DOHH2 (cell line): Measurements from ENCODE around the gene RRAS.

Experiments used
- H3F3A ChIP-seq: fragments of 200-600 bp; sonication (generic), shearing (Covaris generic); 2 replicates; pipeline ENCODE4 v1.6.0; 2016; ENCODE audit warnings: antibody characterized with exemption, mild to moderate bottlenecking; ENCODE audit not compliant: control insufficient read depth, insufficient read depth
- H3K27ac ChIP-seq: fragments of 200-600 bp; sonication (generic); 2 replicates; pipeline ENCODE4 v1.5.1; 2014; ENCODE audit warnings: low read depth, mild to moderate bottlenecking, low read length, moderate library complexity
- H3K27me3 ChIP-seq: fragments of 200-600 bp; sonication (generic); 2 replicates; pipeline ENCODE4 v1.6.1; 2014; ENCODE audit warnings: mild to moderate bottlenecking, low read length, mixed read lengths; ENCODE audit not compliant: control insufficient read depth
- H3K36me3 ChIP-seq: fragments of 200-600 bp; sonication (generic); 2 replicates; pipeline ENCODE4 v1.6.1; 2014; ENCODE audit warnings: mild to moderate bottlenecking, low read length, moderate library complexity, mixed read lengths; ENCODE audit not compliant: control insufficient read depth
- H3K4me1 ChIP-seq: fragments of 200-600 bp; sonication (generic); 2 replicates; pipeline ENCODE4 v1.6.1; 2014; ENCODE audit warnings: mild to moderate bottlenecking, low read length, mixed read lengths; ENCODE audit not compliant: control insufficient read depth
- H3K4me2 ChIP-seq: fragments of 200-600 bp; sonication (generic); 2 replicates; pipeline ENCODE4 v1.6.0; 2014; ENCODE audit warnings: mild to moderate bottlenecking, low read length, moderate library complexity
- H3K4me3 ChIP-seq: fragments of 200-600 bp; sonication (generic); 2 replicates; pipeline ENCODE4 v1.5.1; 2014; ENCODE audit warnings: mild to moderate bottlenecking, low read length, mixed read lengths
- H3K79me2 ChIP-seq: fragments of 200-600 bp; sonication (generic); 2 replicates; pipeline ENCODE4 v1.6.1; 2014; ENCODE audit warnings: mild to moderate bottlenecking, low read length, mixed read lengths; ENCODE audit not compliant: control insufficient read depth
- H3K9me2 ChIP-seq: fragments of 200-600 bp; sonication (generic); replicated peaks from 2 replicates; pipeline ENCODE4 v1.6.1; 2014; ENCODE audit warnings: mild to moderate bottlenecking, low read length, mixed read lengths; ENCODE audit not compliant: control insufficient read depth
- H3K9me3 ChIP-seq: fragments of 200-600 bp; sonication (generic); 2 replicates; pipeline ENCODE4 v1.6.1; 2014; ENCODE audit warnings: antibody characterized with exemption, low read length, mixed read lengths; ENCODE audit not compliant: control insufficient read depth, insufficient read depth
- H4K20me1 ChIP-seq: fragments of 200-600 bp; sonication (generic); 2 replicates; pipeline ENCODE4 v1.6.0; 2014; ENCODE audit warnings: low read depth, mild to moderate bottlenecking, antibody characterized with exemption, low read length, moderate library complexity; ENCODE audit not compliant: control insufficient read depth, insufficient read depth
- EZH2phosphoT487 ChIP-seq: fragments of 200-600 bp; sonication (generic); IDR thresholded peaks from 2 replicates; pipeline ENCODE4 v1.6.1; 2017; ENCODE audit warnings: borderline replicate concordance, mild to moderate bottlenecking, antibody characterized with exemption, low read length, moderate library complexity, mixed read lengths
- TF ChIP-seq, protein P1 (sequence below): fragments of 200-600 bp; sonication (generic); IDR thresholded peaks from one replicate; pipeline ENCODE4 v1.5.1; 2014; ENCODE audit warnings: antibody characterized with exemption, mild to moderate bottlenecking, low read depth, low read length; ENCODE audit not compliant: poor library complexity, severe bottlenecking

Gene RRAS

DNA sequence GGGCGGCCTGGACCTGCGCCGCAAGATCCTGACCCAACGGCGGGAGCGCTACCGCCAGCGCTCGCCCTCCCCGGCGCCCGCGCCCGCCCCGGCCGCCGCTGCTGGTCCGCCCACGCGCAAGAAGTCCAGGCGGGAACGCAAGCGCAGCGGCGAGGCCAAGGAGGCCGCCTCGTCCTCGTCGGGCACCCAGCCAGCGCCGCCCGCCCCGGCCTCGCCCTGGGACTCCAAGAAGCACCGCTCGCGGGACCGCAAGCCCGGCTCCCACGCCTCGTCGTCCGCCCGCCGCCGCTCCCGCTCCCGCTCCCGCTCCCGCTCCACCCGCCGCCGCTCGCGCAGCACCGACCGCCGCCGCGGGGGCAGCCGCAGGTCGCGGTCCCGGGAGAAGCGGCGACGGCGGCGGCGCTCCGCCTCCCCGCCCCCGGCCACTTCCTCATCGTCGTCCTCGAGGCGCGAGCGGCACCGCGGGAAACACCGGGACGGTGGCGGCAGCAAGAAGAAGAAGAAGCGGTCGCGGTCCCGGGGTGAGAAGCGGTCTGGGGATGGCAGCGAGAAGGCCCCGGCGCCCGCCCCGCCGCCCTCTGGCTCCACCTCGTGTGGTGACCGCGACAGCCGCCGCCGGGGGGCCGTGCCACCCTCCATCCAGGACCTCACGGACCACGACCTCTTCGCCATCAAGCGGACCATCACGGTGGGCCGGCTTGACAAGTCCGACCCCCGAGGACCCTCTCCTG is 12.0 kb upstream of the RRAS start:
- no peak overlapping the region for H3K4me2 ChIP-seq
- peaks cover 20% of the 10 kb centered on the region for H3K79me2 ChIP-seq
- H3K36me3 ChIP-seq = peaks cover 71% of the 10 kb centered on the region
- no peak for TF ChIP-seq EZH2phosphoT487
- TF ChIP-seq, protein P1, sequence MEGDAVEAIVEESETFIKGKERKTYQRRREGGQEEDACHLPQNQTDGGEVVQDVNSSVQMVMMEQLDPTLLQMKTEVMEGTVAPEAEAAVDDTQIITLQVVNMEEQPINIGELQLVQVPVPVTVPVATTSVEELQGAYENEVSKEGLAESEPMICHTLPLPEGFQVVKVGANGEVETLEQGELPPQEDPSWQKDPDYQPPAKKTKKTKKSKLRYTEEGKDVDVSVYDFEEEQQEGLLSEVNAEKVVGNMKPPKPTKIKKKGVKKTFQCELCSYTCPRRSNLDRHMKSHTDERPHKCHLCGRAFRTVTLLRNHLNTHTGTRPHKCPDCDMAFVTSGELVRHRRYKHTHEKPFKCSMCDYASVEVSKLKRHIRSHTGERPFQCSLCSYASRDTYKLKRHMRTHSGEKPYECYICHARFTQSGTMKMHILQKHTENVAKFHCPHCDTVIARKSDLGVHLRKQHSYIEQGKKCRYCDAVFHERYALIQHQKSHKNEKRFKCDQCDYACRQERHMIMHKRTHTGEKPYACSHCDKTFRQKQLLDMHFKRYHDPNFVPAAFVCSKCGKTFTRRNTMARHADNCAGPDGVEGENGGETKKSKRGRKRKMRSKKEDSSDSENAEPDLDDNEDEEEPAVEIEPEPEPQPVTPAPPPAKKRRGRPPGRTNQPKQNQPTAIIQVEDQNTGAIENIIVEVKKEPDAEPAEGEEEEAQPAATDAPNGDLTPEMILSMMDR = no peak
- H3K4me3 ChIP-seq = no peak overlapping the region
- H4K20me1 ChIP-seq = no peaks in the 10 kb centered on the region
- H3K4me1 ChIP-seq = no peaks in the 10 kb centered on the region
- H3K27me3 ChIP-seq = no peaks in the 10 kb centered on the region
- H3K9me3 ChIP-seq = no peaks in the 10 kb centered on the region
- no peaks in the 10 kb centered on the region for H3K9me2 ChIP-seq
- H3F3A ChIP-seq = no peaks in the 10 kb centered on the region
- no peak overlapping the region for H3K27ac ChIP-seq

DNA sequence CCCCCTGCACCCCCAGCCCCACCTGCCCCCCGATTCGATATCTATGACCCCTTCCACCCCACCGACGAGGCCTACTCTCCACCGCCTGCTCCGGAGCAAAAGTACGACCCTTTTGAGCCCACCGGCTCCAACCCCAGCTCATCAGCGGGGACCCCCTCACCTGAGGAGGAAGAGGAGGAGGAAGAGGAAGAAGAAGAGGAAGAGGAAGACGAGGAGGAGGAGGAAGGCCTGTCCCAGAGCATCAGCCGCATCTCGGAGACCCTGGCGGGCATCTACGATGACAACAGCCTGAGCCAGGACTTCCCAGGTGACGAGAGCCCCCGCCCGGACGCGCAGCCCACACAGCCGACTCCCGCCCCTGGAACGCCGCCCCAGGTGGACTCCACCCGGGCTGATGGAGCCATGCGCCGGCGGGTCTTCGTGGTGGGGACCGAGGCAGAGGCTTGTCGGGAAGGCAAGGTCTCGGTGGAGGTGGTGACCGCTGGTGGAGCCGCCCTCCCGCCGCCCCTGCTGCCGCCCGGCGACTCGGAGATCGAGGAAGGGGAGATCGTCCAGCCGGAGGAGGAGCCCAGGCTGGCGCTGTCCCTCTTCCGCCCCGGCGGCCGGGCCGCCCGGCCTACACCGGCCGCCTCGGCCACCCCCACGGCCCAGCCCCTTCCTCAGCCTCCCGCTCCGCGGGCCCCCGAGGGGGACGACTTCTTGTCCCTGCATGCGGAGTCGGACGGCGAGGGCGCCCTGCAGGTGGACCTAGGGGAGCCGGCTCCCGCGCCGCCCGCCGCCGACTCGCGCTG is 11.3 kb upstream of the RRAS start:
- H3K27me3 ChIP-seq = no peaks in the 10 kb centered on the region
- peaks cover 71% of the 10 kb centered on the region for H3K36me3 ChIP-seq
- peaks cover 27% of the 10 kb centered on the region for H3K79me2 ChIP-seq
- H3K9me2 ChIP-seq = no peaks in the 10 kb centered on the region
- H4K20me1 ChIP-seq = no peaks in the 10 kb centered on the region
- no peak overlapping the region for H3K4me3 ChIP-seq
- H3K9me3 ChIP-seq = no peaks in the 10 kb centered on the region
- TF ChIP-seq EZH2phosphoT487 = no peak
- TF ChIP-seq, protein P1 = no peak
- no peak overlapping the region for H3K27ac ChIP-seq
- no peaks in the 10 kb centered on the region for H3F3A ChIP-seq
- H3K4me1 ChIP-seq = no peaks in the 10 kb centered on the region
- H3K4me2 ChIP-seq = no peak overlapping the region

DNA sequence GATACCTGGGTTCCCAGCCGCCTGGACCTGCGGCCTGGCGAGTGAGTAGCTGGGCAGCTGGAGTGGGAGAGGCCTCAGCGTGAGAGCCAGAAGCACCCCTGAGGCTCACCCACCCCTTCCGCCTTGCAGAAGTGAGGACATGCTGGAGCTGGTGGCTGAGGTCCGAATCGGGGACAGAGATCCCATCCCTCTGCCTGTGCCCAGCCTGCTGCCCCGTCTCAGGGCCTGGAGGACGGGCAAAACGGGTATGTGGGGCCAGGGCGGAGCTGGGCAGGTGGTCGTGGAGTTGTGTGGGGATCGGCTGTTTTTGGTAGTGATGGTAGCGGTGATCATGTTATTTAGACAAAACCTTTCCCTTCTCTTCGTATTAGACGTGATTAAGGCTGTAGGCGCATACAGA is 6.6 kb upstream of the RRAS start:
- Histone ChIP-seq H3K27ac (no peak overlapping the region), H3K9me3 (no peaks in the 10 kb centered on the region), H3K27me3 (no peaks in the 10 kb centered on the region), H3K9me2 (no peaks in the 10 kb centered on the region), H3K36me3 (peaks cover 67% of the 10 kb centered on the region), H3K4me2 (no peak overlapping the region), H3K4me1 (peaks cover 12% of the 10 kb centered on the region), H4K20me1 (no peaks in the 10 kb centered on the region), H3K79me2 (peaks cover 69% of the 10 kb centered on the region), H3F3A (no peaks in the 10 kb centered on the region), H3K4me3 (no peak overlapping the region)
- TF ChIP-seq EZH2phosphoT487 = no peak
- TF ChIP-seq, protein P1 = no peak
